Measurements from ENCODE around the gene SAMSN1. TPM values are rescaled to one million over a fixed set of nuclear protein-coding genes. Genes with fewer than 3 reads are reported as not detected.

The SAMSN1 gene
- total RNA-seq, 2 donors from 2014 or later: 1.4 TPM; not detected in 1

DNA sequence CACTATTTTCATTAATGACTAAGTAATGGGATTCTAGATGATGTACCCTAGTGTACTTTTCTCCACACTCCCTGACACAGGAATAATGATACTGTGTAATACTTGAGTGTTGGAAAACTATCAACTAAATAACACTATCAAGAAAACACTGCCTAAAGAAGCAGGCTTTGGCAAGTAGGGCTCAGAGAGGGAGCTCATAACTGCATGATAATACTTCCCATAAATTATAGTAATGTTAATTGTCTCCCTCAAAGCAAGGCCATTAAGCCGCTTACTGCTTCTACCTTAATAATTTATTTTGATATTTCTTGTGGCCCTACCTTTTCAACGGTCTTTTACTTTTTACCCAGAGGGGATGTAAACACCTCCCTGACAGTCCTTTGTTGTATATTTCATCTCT is 69.0 kb downstream of the SAMSN1 start:
- Histone ChIP-seq H3K4me3 (ENCODE audit: low read length) (no peak overlapping the region), H3K27ac (ENCODE audit: low read depth, low read length) (no peak overlapping the region), H3K9ac (ENCODE audit: extremely low read depth, low read length, poor library complexity, severe bottlenecking) (no peak overlapping the region), H3K27me3 (ENCODE audit: control insufficient read depth, insufficient read depth, low read length, poor library complexity, severe bottlenecking) (no peaks in the 10 kb centered on the region), H3K36me3 (ENCODE audit: control insufficient read depth, insufficient read depth, low read length) (no peaks in the 10 kb centered on the region), H3K4me1 (ENCODE audit: control insufficient read depth, insufficient read depth, low read length) (no peaks in the 10 kb centered on the region), H3K9me3 (ENCODE audit: control insufficient read depth, low read length) (no peaks in the 10 kb centered on the region)
- Mint-ChIP-seq H3K4me3 (no peak overlapping the region), H3K27me3 (ENCODE audit: insufficient read depth) (no peaks in the 10 kb centered on the region), H3K4me1 (no peaks in the 10 kb centered on the region), H3K36me3 (ENCODE audit: low read depth) (no peaks in the 10 kb centered on the region), H3K9me3 (no peaks in the 10 kb centered on the region), H3K27ac (no peak overlapping the region)
- TF ChIP-seq, protein P1, sequence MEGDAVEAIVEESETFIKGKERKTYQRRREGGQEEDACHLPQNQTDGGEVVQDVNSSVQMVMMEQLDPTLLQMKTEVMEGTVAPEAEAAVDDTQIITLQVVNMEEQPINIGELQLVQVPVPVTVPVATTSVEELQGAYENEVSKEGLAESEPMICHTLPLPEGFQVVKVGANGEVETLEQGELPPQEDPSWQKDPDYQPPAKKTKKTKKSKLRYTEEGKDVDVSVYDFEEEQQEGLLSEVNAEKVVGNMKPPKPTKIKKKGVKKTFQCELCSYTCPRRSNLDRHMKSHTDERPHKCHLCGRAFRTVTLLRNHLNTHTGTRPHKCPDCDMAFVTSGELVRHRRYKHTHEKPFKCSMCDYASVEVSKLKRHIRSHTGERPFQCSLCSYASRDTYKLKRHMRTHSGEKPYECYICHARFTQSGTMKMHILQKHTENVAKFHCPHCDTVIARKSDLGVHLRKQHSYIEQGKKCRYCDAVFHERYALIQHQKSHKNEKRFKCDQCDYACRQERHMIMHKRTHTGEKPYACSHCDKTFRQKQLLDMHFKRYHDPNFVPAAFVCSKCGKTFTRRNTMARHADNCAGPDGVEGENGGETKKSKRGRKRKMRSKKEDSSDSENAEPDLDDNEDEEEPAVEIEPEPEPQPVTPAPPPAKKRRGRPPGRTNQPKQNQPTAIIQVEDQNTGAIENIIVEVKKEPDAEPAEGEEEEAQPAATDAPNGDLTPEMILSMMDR (conservative IDR thresholded peaks at IDR 0.05): no peak
- DNase-seq: no peak
- WGBS, 2 experiments (ENCODE audit: insufficient coverage in 1 of 2, insufficient read length in 1 of 2): 91% methylated on average over 2 of the region's 2 CpGs; no CpG with 5 or more reads in 1 of the 2 experiments

DNA sequence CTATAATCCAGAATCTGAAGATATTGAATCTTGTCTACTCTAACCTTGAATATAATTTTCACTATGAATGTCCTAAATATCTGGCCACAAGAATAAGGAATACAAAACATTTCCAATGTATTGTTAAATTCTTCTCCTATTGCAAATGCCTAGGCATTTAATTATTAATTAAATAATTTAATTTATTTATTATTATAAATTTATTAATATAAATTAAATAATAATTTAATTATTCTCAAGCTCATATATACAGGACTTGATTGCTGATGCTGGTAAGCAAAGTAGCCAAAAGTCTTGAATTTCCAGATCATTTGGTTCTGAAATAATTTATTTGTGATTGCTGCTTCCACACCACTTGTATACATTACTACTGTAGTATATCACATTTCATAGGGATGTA is 71.1 kb downstream of the SAMSN1 start:
- Mint-ChIP-seq H3K4me3 (no peak overlapping the region), H3K36me3 (ENCODE audit: low read depth) (no peaks in the 10 kb centered on the region), H3K9me3 (no peaks in the 10 kb centered on the region), H3K27ac (no peak overlapping the region), H3K27me3 (ENCODE audit: insufficient read depth) (no peaks in the 10 kb centered on the region), H3K4me1 (no peaks in the 10 kb centered on the region)
- H3K27ac ChIP-seq (ENCODE audit: low read depth, low read length): no peak overlapping the region
- no peaks in the 10 kb centered on the region for H3K36me3 ChIP-seq (ENCODE audit: control insufficient read depth, insufficient read depth, low read length)
- DNase-seq: no peak
- H3K4me3 ChIP-seq (ENCODE audit: low read length): no peak overlapping the region
- no peaks in the 10 kb centered on the region for H3K4me1 ChIP-seq (ENCODE audit: control insufficient read depth, insufficient read depth, low read length)
- TF ChIP-seq, protein P1 (conservative IDR thresholded peaks at IDR 0.05): no peak
- no peak overlapping the region for H3K9ac ChIP-seq (ENCODE audit: extremely low read depth, low read length, poor library complexity, severe bottlenecking)
- no peaks in the 10 kb centered on the region for H3K9me3 ChIP-seq (ENCODE audit: control insufficient read depth, low read length)
- no peaks in the 10 kb centered on the region for H3K27me3 ChIP-seq (ENCODE audit: control insufficient read depth, insufficient read depth, low read length, poor library complexity, severe bottlenecking)

- Histone ChIP-seq H3K4me1 (ENCODE audit: control insufficient read depth, insufficient read depth, low read length) (no peaks in the 10 kb centered on the region), H3K27ac (ENCODE audit: low read depth, low read length) (no peak overlapping the region), H3K27me3 (ENCODE audit: control insufficient read depth, insufficient read depth, low read length, poor library complexity, severe bottlenecking) (no peaks in the 10 kb centered on the region), H3K36me3 (ENCODE audit: control insufficient read depth, insufficient read depth, low read length) (no peaks in the 10 kb centered on the region), H3K4me3 (ENCODE audit: low read length) (no peak overlapping the region), H3K9me3 (ENCODE audit: control insufficient read depth, low read length) (no peaks in the 10 kb centered on the region), H3K9ac (ENCODE audit: extremely low read depth, low read length, poor library complexity, severe bottlenecking) (no peak overlapping the region)
- 54 to 66% methylated on average over 3 to 4 of the region's 4 CpGs for WGBS, 2 experiments (ENCODE audit: insufficient coverage in 1 of 2, insufficient read length in 1 of 2)
- TF ChIP-seq, protein P1 (conservative IDR thresholded peaks at IDR 0.05): no peak
- Mint-ChIP-seq H3K27ac (no peak overlapping the region), H3K9me3 (no peaks in the 10 kb centered on the region), H3K36me3 (ENCODE audit: low read depth) (no peaks in the 10 kb centered on the region), H3K4me1 (no peaks in the 10 kb centered on the region), H3K27me3 (ENCODE audit: insufficient read depth) (no peaks in the 10 kb centered on the region), H3K4me3 (no peak overlapping the region)
- no peak for DNase-seq
Measured at GRCh38 chr21:14469641-14470040, 76.5 kb downstream of the SAMSN1 start.
